GM12873 (cell line): ENCODE data around the gene ARF4.

Experiments
- TF ChIP-seq, protein P1 (sequence below): IDR thresholded peaks from 2 replicates; pipeline ENCODE4 v1.5.1; 2012; ENCODE audit warnings: low read depth, mild to moderate bottlenecking, moderate library complexity, low read length, control low read depth; ENCODE audit not compliant: insufficient read depth; ENCODE audit errors: missing control alignments

Gene ARF4

DNA sequence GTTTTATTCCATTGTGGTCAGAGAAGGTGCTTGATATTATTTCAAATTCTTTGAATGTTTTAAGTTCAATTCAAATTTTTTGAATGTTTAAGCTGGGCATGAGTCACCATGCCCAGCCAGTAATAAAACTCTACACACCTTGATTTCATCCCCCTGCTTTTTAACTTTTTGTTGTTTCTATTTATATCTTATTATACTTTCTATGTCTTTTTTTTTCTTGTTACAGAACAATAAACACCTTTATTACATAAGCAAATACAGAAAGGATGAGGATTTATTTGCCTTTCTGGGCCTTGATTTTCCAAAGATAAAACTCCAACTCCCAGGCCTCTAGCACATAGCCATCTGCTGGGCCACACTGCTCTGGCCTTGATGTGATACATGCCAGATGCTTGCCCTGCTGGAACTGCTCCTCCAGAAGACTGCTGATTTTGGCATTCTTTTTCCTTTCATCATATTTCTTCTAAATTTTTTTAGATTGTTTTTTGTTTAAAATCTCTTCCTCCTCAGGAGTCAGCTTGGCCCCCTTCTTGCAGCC is 67.0 kb downstream of the ARF4 start:
- TF ChIP-seq, protein P1, sequence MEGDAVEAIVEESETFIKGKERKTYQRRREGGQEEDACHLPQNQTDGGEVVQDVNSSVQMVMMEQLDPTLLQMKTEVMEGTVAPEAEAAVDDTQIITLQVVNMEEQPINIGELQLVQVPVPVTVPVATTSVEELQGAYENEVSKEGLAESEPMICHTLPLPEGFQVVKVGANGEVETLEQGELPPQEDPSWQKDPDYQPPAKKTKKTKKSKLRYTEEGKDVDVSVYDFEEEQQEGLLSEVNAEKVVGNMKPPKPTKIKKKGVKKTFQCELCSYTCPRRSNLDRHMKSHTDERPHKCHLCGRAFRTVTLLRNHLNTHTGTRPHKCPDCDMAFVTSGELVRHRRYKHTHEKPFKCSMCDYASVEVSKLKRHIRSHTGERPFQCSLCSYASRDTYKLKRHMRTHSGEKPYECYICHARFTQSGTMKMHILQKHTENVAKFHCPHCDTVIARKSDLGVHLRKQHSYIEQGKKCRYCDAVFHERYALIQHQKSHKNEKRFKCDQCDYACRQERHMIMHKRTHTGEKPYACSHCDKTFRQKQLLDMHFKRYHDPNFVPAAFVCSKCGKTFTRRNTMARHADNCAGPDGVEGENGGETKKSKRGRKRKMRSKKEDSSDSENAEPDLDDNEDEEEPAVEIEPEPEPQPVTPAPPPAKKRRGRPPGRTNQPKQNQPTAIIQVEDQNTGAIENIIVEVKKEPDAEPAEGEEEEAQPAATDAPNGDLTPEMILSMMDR = no peak
